Esophagus muscularis mucosa (tissue), 4 donors: ENCODE data around the gene WNT8A.

Experiments
- CTCF ChIP-seq, 3 experiments: fragments of 200-600 bp in 2 of 3; fragments of 450-650 bp in 1 of 3; sonication (generic) in 2 of 3; IDR thresholded peaks; one replicate each; pipeline ENCODE4 v1.5.1; 2017 to 2019; ENCODE audit warnings: antibody characterized with exemption in 3 of 3, mild to moderate bottlenecking in 2 of 3, moderate library complexity in 1 of 3
- EP300 ChIP-seq: sonication (generic); formaldehyde crosslinking; IDR thresholded peaks from one replicate; pipeline ENCODE4 v1.6.1; 2017; ENCODE audit warnings: antibody characterized with exemption
- POLR2AphosphoS5 ChIP-seq, 2 donors: sonication (generic); formaldehyde crosslinking; IDR thresholded peaks; one replicate each; pipeline ENCODE4 v1.6.1; 2017; ENCODE audit warnings: antibody characterized with exemption in 2 of 2

GRCh38 chr5:138035605-138036537 is 48.0 kb upstream of the WNT8A start:
- TF ChIP-seq CTCF (IDR thresholded peaks at IDR 0.05) (peak; percentile 79 to 84 (median 81)), POLR2AphosphoS5 (IDR thresholded peaks at IDR 0.05) (peak in 1 of 2 donors; percentile 33), EP300 (no peak)
